Peyer's patch (tissue), 4 donors: ENCODE measurements around the gene CEP83.

Experiments used
- POLR2A ChIP-seq, 2 donors: fragments of 450-650 bp; IDR thresholded peaks; one replicate each; pipeline ENCODE4 v1.5.1; 2017; ENCODE audit warnings: antibody characterized with exemption in 2 of 2, mild to moderate bottlenecking in 2 of 2, moderate library complexity in 2 of 2
- TF ChIP-seq, protein P1 (sequence below), 6 experiments: fragments of 450-650 bp in 4 of 6; fragments of 200-600 bp in 2 of 6; sonication (generic) in 1 of 6; IDR thresholded peaks; one replicate each; pipeline ENCODE4 v1.5.1; 2017 to 2019; ENCODE audit warnings: antibody characterized with exemption in 6 of 6, mild to moderate bottlenecking in 3 of 6, moderate library complexity in 1 of 6

DNA sequence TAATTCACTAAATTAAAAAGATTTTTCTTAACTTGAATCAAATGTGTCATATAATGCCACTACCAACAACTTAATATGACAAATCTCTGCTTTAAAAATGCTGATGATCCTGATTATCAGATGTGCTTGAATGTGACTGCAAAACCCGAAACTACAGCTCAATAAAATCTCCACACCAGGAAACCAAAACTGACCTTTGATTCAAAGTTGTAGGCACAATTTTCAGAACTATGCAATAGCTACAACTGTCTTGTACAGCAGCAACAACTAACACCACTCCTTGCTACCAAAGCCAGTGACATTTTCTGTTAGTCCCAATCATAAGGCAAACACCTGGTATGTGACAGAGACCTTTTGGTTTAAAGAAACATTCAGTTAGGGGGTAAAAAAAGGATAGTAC is 147.3 kb downstream of the CEP83 start:
- TF ChIP-seq, protein P1, sequence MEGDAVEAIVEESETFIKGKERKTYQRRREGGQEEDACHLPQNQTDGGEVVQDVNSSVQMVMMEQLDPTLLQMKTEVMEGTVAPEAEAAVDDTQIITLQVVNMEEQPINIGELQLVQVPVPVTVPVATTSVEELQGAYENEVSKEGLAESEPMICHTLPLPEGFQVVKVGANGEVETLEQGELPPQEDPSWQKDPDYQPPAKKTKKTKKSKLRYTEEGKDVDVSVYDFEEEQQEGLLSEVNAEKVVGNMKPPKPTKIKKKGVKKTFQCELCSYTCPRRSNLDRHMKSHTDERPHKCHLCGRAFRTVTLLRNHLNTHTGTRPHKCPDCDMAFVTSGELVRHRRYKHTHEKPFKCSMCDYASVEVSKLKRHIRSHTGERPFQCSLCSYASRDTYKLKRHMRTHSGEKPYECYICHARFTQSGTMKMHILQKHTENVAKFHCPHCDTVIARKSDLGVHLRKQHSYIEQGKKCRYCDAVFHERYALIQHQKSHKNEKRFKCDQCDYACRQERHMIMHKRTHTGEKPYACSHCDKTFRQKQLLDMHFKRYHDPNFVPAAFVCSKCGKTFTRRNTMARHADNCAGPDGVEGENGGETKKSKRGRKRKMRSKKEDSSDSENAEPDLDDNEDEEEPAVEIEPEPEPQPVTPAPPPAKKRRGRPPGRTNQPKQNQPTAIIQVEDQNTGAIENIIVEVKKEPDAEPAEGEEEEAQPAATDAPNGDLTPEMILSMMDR (IDR thresholded peaks at IDR 0.05) = no peak
- no peak for TF ChIP-seq POLR2A (IDR thresholded peaks at IDR 0.05)
